Activated B cell treated with CpG ODN at 0.5 μM for 24 hours (primary cell): ENCODE measurements around the gene F2RL2. TPM values are rescaled to one million over a fixed set of nuclear protein-coding genes. Genes with fewer than 3 reads are reported as not detected.

ENCODE experiments used
- ATAC-seq: fragments of 200-7000 bp; cut with Tn5 transposase; one replicate; pipeline ENCODE4 v1.10.0; 2021; ENCODE audit warnings: low read depth, mild to moderate bottlenecking, moderate library complexity
- CTCF ChIA-PET: fragments of 350-600 bp; sonication (Branson Sonifier 250); formaldehyde crosslinking; loops from one replicate; lab custom pipeline; 2021; ENCODE audit warnings: antibody characterized with exemption; lab: Charles Lee
- POLR2A ChIA-PET: fragments of 350-600 bp; sonication (Branson Sonifier 250); formaldehyde crosslinking; loops from one replicate; lab custom pipeline; 2021; ENCODE audit warnings: antibody characterized with exemption; lab: Charles Lee
- DNase-seq: peaks from one replicate; pipeline ENCODE4 v3.0.0; 2022
- H3K27ac Mint-ChIP-seq: one replicate; pipeline ENCODE4 v1.8.0; 2020; ENCODE audit warnings: mixed read lengths
- H3K27me3 Mint-ChIP-seq: one replicate; pipeline ENCODE4 v1.8.0; 2021; ENCODE audit warnings: mixed read lengths
- H3K36me3 Mint-ChIP-seq: one replicate; pipeline ENCODE4 v1.8.0; 2021; ENCODE audit warnings: low read depth, mixed read lengths
- H3K4me1 Mint-ChIP-seq: one replicate; pipeline ENCODE4 v1.8.0; 2021; ENCODE audit warnings: mixed read lengths
- H3K4me3 Mint-ChIP-seq: one replicate; pipeline ENCODE4 v1.8.0; 2020; ENCODE audit warnings: mild to moderate bottlenecking, mixed read lengths
- H3K9me3 Mint-ChIP-seq: one replicate; pipeline ENCODE4 v1.8.0; 2020; ENCODE audit warnings: mixed read lengths
- intact Hi-C: fragments of 100-400 bp; cut with micrococcal nuclease; formaldehyde crosslinking; loops from one replicate; pipeline ENCODE4 v1.15.1; 2024
- total RNA-seq: library from RNA; stranded (reverse); gene quantifications from 2 replicates; pipeline ENCODE4 v1.2.3, GENCODE V29; 2022
- TF ChIP-seq, protein P1 (sequence below): fragments of 200-600 bp; IDR thresholded peaks from one replicate; pipeline ENCODE4 v1.8.0; 2022; ENCODE audit warnings: antibody characterized with exemption, mild to moderate bottlenecking

F2RL2 gene
- total RNA-seq, 1 donor from 2014 or later, result not detected

- Mint-ChIP-seq H3K27ac (no peak overlapping the region), H3K9me3 (no peaks in the 10 kb centered on the region), H3K27me3 (no peaks in the 10 kb centered on the region), H3K4me3 (no peak overlapping the region), H3K4me1 (peaks cover 3% of the 10 kb centered on the region), H3K36me3 (peaks cover 8% of the 10 kb centered on the region)
- TF ChIP-seq, protein P1, sequence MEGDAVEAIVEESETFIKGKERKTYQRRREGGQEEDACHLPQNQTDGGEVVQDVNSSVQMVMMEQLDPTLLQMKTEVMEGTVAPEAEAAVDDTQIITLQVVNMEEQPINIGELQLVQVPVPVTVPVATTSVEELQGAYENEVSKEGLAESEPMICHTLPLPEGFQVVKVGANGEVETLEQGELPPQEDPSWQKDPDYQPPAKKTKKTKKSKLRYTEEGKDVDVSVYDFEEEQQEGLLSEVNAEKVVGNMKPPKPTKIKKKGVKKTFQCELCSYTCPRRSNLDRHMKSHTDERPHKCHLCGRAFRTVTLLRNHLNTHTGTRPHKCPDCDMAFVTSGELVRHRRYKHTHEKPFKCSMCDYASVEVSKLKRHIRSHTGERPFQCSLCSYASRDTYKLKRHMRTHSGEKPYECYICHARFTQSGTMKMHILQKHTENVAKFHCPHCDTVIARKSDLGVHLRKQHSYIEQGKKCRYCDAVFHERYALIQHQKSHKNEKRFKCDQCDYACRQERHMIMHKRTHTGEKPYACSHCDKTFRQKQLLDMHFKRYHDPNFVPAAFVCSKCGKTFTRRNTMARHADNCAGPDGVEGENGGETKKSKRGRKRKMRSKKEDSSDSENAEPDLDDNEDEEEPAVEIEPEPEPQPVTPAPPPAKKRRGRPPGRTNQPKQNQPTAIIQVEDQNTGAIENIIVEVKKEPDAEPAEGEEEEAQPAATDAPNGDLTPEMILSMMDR, result no peak
- ATAC-seq (no peak), DNase-seq (no peak)
- ChIA-PET POLR2A (no interaction called here), CTCF (no interaction called here)
- intact Hi-C loops, result no loop called here
Observed at GRCh38 chr5:76592692-76593091, 30.5 kb downstream of the F2RL2 start.

- intact Hi-C loops, result no loop called here
- ChIA-PET CTCF (interaction anchor here (0.9 kb wide), 1 partner anchor 246 kb away, joined by 3 read pairs; no protein-coding TSS in a partner anchor), POLR2A (no interaction called here)
- Mint-ChIP-seq H3K4me1 (peaks cover 3% of the 10 kb centered on the region), H3K27me3 (no peaks in the 10 kb centered on the region), H3K27ac (no peak overlapping the region), H3K9me3 (no peaks in the 10 kb centered on the region), H3K4me3 (no peak overlapping the region), H3K36me3 (peaks cover 8% of the 10 kb centered on the region)
- no peak for ATAC-seq
- DNase-seq, result no peak
- TF ChIP-seq, protein P1, result no peak
Observed at GRCh38 chr5:76591366-76591765, 31.8 kb downstream of the F2RL2 start.

GRCh38 chr5:76590027-76590426 lies 33.2 kb downstream of the F2RL2 start:
- DNase-seq (no peak), ATAC-seq (peak; percentile 49)
- Mint-ChIP-seq H3K27ac (no peak overlapping the region), H3K4me3 (no peak overlapping the region), H3K27me3 (no peaks in the 10 kb centered on the region), H3K36me3 (peaks cover 8% of the 10 kb centered on the region), H3K9me3 (no peaks in the 10 kb centered on the region), H3K4me1 (peaks cover 3% of the 10 kb centered on the region)
- intact Hi-C loops, result no loop called here
- POLR2A ChIA-PET, result no interaction called here
- CTCF ChIA-PET, result no interaction called here
- TF ChIP-seq, protein P1, result no peak

GRCh38 chr5:76586531-76586930 lies 36.7 kb downstream of the F2RL2 start:
- no peak for DNase-seq
- H3K4me1 Mint-ChIP-seq, result peaks cover 16% of the 10 kb centered on the region
- TF ChIP-seq, protein P1, result no peak
- H3K27me3 Mint-ChIP-seq, result no peaks in the 10 kb centered on the region
- H3K27ac Mint-ChIP-seq, result no peak overlapping the region
- intact Hi-C loops, result no loop called here
- H3K9me3 Mint-ChIP-seq, result no peaks in the 10 kb centered on the region
- ChIA-PET CTCF (no interaction called here), POLR2A (no interaction called here)
- no peak overlapping the region for H3K4me3 Mint-ChIP-seq
- H3K36me3 Mint-ChIP-seq, result peaks cover 4% of the 10 kb centered on the region
- ATAC-seq, result no peak

- ATAC-seq, result no peak
- H3K36me3 Mint-ChIP-seq, result peaks cover 4% of the 10 kb centered on the region
Observed at GRCh38 chr5:76585783-76586217, 37.4 kb downstream of the F2RL2 start.

More at GRCh38 chr5:76585783-76586217, 37.4 kb downstream of the F2RL2 start:
- Mint-ChIP-seq H3K4me1 (peaks cover 17% of the 10 kb centered on the region), H3K4me3 (no peak overlapping the region), H3K27ac (no peak overlapping the region), H3K9me3 (no peaks in the 10 kb centered on the region), H3K27me3 (no peaks in the 10 kb centered on the region)
- intact Hi-C loops, result no loop called here
- ChIA-PET CTCF (no interaction called here), POLR2A (no interaction called here)
- DNase-seq, result no peak
- TF ChIP-seq, protein P1, result no peak
